GM18907 (cell line): ENCODE results near the gene ASIC2.

ENCODE experiments used
- ATAC-seq: cut with Tn5 transposase; IDR thresholded peaks from one replicate; pipeline ENCODE4 v1.9.1; 2021; ENCODE audit warnings: mild to moderate bottlenecking, moderate library complexity; ENCODE audit not compliant: unreplicated experiment

ASIC2 gene

GRCh38 chr17:33258296-33258695, 34.8 kb downstream of the ASIC2 start:
- no peak for ATAC-seq

DNA sequence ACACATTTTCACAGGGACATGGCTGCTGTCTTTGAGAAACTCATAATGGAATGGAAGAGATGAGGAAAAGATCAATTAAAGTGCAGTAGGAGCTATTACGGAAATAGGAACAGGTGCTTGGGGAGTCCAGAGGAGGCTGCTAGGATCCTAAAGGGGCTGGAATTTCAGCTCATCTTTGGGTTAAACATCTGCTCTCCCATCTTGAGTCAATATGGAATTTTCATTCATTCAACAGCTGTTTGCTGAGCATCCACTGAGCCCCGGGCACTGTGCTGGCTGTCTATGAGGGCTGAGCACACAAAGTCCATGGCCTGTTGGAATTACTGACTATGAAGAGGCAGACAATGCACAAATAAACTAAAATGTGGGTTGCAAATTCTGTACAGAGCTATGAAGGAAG, 47.9 kb downstream of the ASIC2 start:
- no peak for ATAC-seq

DNA sequence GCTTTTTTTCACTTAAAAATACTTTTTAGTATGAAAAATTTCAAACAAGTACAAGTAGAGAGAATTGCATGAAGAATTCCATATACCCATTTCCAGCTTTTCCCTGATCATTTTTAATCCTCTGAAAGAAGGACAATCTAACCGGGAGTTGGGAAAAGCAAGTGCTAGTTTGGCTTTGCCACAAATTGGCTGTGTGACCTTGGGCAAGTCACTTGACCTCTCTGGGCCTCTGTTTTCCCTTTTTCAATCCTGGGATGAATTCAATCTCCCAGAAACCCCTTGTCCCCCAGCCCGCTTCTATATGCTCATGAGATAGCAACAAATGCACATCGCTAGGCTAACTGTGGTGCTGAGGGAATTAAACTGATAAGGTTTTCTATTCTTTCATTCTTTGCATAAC, 49.4 kb downstream of the ASIC2 start:
- no peak for ATAC-seq

- no peak for ATAC-seq
Measured at GRCh38 chr17:33242375-33243124, 50.5 kb downstream of the ASIC2 start.

GRCh38 chr17:33241390-33241789, 51.7 kb downstream of the ASIC2 start:
- ATAC-seq, result no peak

GRCh38 chr17:33240362-33240761, 52.7 kb downstream of the ASIC2 start:
- ATAC-seq, result no peak

- ATAC-seq, result no peak
Measured at GRCh38 chr17:33239702-33240101, 53.4 kb downstream of the ASIC2 start.

- no peak for ATAC-seq
Measured at GRCh38 chr17:33234930-33235685, 58.0 kb downstream of the ASIC2 start.

- no peak for ATAC-seq
Measured at GRCh38 chr17:33234233-33234632, 58.9 kb downstream of the ASIC2 start.

GRCh38 chr17:33233811-33234177, 59.3 kb downstream of the ASIC2 start:
- no peak for ATAC-seq

- ATAC-seq, result no peak
Measured at GRCh38 chr17:33229499-33229898, 63.6 kb downstream of the ASIC2 start.

GRCh38 chr17:33229028-33229427, 64.1 kb downstream of the ASIC2 start:
- no peak for ATAC-seq

DNA sequence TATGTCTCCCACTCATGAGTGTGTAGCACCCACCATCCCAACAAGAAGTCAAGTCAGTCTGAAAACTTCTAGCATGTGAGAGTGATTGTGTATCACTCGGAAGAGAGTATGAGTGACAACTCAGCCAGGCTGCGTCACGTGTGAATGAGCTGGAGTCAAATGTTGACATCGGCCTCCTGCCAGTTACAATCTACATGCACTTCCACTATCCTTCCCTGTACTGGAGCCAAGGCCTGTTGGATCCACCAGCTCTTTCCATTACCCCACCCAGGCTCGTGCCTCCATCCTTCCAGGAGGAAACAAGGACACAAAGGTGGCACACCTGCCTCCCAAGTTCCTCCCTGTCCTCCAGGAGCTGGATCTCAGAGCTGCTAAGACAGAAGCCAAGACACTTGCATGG, 64.5 kb downstream of the ASIC2 start:
- no peak for ATAC-seq

DNA sequence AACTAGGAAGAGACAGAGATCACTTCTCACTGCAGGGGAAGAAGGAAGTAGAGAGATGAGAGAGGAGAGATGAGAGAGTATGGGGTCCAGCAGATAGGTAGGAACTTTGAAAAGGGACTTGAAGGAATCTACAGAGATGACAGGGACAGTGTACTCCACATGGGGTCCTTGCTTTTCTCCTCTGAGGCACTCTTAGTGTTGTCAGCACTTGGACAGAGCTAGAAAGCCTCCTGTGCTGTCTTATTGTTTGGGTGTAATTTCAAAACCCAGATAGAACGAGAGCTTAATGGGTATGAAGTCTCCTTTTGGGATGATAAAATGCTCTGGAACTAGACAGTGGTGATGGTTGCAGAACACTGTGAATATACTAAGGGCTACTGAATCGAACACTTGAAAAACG, 65.2 kb downstream of the ASIC2 start:
- no peak for ATAC-seq

GRCh38 chr17:33225994-33226393, 67.1 kb downstream of the ASIC2 start:
- no peak for ATAC-seq

DNA sequence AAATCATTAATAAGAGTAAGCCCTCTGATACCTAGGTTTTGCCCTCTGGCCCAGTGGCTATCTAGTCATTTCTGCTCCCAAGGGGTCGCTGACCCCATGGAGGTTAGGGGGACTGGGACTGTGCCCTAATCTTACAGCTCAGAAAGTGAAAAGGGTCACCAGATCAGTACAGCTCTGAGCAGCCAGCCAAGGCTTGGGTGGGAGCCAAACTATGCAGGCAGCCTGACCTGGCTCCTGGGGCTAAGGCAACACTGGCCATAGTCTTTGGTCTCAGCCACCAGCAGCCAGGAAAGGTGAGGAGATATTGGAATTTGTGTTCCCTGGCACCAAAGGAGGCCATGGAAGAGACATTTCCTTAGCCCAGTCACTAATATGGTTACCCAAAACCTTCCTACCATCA, 67.6 kb downstream of the ASIC2 start:
- no peak for ATAC-seq

DNA sequence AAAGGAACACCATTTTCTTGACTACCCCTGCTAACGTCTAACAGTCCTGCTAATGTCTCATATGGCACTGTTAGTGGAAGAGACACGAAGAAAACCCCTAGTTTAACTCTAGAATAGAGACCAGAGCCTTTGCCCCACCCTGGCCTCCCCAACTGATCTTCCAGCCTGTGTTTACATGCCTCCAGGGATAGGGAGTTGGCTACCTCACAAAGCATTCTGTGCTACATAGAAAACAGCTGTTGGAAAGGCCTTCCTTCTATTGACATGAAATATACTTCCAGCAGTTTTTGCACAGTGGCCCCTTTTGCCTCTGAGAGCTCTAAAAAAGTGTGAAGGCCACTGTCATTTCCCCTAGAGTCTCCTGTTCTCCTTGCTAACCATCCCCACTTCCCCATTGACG, 73.1 kb downstream of the ASIC2 start:
- no peak for ATAC-seq

- no peak for ATAC-seq
Measured at GRCh38 chr17:33218698-33219601, 74.1 kb downstream of the ASIC2 start.

GRCh38 chr17:33217891-33218290, 75.2 kb downstream of the ASIC2 start:
- no peak for ATAC-seq

- no peak for ATAC-seq
Measured at GRCh38 chr17:33214996-33215395, 78.1 kb downstream of the ASIC2 start.

DNA sequence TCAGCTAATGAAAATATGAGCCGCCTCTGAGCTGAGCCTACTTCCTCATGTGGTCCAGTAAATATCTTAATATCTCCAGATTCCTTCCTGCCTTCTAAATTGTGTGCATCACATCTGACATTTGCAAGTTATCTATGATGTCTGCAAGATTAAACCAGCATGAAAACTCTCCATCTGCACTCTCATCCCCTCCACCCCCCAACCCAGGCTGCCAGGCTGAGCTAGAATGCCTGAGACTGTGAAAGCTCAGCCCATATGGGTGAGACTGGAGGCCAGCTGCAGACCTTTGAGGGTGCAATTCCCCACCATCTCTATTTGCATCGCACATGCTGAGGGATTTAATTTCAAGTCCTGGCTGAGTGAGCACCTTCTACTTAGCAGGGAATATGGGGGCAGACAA, 82.8 kb downstream of the ASIC2 start:
- ATAC-seq, result no peak

DNA sequence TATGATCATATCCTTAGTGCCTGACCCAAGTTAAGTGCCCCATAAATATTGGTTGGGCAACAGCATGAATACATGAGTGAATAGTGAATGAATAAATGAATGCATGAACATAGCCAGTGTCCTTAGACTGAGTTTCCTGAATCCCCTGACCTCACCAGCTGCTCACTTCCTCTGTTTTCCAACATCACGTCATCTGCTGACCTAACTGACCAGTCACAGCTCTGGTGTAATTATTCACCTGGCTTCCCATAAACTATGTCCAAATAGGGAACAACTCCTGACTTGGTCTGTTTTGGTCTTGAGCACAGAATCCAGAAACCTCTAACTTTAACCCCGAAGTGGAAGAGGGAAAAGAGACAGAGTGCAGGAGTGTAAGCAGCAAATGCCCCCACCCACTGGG, 83.4 kb downstream of the ASIC2 start:
- ATAC-seq, result no peak
